Measurements from ENCODE around the gene CTAGE9.

DNA sequence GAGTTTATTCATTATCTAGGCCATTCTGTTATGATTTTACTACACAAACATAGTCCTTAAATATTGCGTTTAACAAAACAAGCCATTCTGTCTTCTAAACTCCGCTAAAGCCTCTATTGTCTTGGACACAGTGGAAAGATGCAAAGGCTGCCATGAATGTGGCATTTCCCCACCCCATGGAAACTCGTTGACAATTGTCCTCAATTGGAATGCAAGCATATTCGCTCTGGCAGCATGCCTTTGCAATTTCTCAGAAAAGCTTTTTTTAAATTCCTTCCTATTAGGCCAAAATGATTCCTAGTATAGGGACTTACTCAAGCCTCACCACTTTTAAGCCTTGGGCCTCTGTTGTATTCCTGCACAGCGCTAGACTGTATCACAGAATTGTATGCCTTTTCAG lies 32.4 kb downstream of the CTAGE9 start:
- TF ChIP-seq CTCF (IDR thresholded peaks at IDR 0.05) = no peak
- no peak for TF ChIP-seq POLR2A (IDR thresholded peaks at IDR 0.05)
- TF ChIP-seq POLR2AphosphoS5 (IDR thresholded peaks at IDR 0.05) = no peak
